ENCODE measurements around the gene FNDC3B.

The FNDC3B gene

DNA sequence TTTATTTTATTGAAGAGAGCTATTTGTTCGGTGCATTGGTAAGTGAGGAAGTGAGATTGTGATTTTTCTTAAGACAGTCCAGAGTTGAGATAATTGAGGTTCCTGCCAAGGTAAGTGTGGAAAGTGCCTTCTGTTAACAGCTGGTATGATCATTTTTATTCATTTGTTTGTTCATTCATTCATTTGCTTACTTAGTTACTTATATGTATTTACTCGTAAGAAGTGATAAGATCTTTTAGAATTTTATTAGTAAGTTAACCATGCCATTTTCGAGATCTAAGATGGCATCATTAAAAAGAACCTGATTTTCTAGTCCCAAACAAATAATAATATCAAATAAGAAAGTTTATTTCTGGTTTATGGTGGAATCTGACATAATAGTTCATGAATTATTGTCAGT lies 258.9 kb downstream of the FNDC3B start:
- no peak for DNase-seq (ENCODE audit: low read depth)
- H3K4me3 ChIP-seq (ENCODE audit: low read depth, low read length) = no peak overlapping the region
- TF ChIP-seq, protein P1, sequence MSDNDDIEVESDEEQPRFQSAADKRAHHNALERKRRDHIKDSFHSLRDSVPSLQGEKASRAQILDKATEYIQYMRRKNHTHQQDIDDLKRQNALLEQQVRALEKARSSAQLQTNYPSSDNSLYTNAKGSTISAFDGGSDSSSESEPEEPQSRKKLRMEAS (IDR thresholded peaks at IDR 0.05; ENCODE audit: low read depth, low read length) = no peak

DNA sequence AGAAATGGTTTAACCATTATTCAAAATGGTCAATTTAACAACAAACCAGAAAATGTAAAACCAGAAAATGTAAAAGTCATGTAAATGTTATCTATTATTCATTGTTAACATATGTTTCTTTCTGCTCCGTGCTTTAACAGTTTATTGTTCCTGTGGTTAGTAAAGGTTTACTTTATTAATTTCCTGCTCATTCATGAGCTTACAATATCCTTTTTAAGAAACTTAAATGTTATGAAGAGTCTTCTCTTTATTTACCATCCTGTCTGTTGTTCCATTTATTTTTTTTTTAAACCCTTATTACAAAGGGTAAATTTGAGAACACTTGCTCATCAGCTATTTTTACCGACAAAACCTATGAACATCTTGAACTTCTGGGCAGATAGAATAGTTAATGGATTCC lies 260.8 kb downstream of the FNDC3B start:
- TF ChIP-seq, protein P1 (IDR thresholded peaks at IDR 0.05; ENCODE audit: low read depth, low read length) = no peak
- TF ChIP-seq, protein P2, sequence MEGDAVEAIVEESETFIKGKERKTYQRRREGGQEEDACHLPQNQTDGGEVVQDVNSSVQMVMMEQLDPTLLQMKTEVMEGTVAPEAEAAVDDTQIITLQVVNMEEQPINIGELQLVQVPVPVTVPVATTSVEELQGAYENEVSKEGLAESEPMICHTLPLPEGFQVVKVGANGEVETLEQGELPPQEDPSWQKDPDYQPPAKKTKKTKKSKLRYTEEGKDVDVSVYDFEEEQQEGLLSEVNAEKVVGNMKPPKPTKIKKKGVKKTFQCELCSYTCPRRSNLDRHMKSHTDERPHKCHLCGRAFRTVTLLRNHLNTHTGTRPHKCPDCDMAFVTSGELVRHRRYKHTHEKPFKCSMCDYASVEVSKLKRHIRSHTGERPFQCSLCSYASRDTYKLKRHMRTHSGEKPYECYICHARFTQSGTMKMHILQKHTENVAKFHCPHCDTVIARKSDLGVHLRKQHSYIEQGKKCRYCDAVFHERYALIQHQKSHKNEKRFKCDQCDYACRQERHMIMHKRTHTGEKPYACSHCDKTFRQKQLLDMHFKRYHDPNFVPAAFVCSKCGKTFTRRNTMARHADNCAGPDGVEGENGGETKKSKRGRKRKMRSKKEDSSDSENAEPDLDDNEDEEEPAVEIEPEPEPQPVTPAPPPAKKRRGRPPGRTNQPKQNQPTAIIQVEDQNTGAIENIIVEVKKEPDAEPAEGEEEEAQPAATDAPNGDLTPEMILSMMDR (IDR thresholded peaks at IDR 0.05; ENCODE audit: low read depth, low read length) = no peak
- TF ChIP-seq MYC (IDR thresholded peaks at IDR 0.05; ENCODE audit: low read depth, low read length) = no peak
- TF ChIP-seq POLR2A (IDR thresholded peaks at IDR 0.05; ENCODE audit: extremely low read depth, insufficient read length) = no peak
- H3K4me3 ChIP-seq (ENCODE audit: low read depth, low read length) = no peak overlapping the region
- DNase-seq (ENCODE audit: low read depth) = no peak

DNA sequence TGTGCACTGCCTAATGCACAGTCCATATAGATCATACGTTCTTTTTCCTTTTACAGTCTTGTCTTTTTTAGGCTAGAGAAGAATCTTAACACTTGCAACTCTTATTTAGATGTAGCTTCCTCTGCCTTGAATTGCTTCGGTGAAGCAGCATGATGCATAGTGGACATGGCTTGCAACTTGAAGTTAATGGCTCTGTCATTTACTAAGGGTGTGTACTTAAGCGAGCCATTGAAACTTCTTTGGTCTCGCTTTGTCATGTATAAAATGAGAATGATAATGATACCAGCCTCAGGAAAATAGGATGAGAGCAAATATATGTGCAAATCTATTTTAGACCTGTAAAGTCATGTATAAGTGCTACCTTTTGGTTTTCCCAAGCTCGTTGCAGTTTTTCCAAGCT lies 261.5 kb downstream of the FNDC3B start:
- TF ChIP-seq, protein P2 (IDR thresholded peaks at IDR 0.05; ENCODE audit: low read depth, low read length) = no peak
- no peak for TF ChIP-seq MYC (IDR thresholded peaks at IDR 0.05; ENCODE audit: low read depth, low read length)
- no peak for TF ChIP-seq POLR2A (IDR thresholded peaks at IDR 0.05; ENCODE audit: extremely low read depth, insufficient read length)
- TF ChIP-seq, protein P1 (IDR thresholded peaks at IDR 0.05; ENCODE audit: low read depth, low read length) = no peak
- H3K4me3 ChIP-seq (ENCODE audit: low read depth, low read length) = no peak overlapping the region
- DNase-seq (ENCODE audit: low read depth) = no peak

DNA sequence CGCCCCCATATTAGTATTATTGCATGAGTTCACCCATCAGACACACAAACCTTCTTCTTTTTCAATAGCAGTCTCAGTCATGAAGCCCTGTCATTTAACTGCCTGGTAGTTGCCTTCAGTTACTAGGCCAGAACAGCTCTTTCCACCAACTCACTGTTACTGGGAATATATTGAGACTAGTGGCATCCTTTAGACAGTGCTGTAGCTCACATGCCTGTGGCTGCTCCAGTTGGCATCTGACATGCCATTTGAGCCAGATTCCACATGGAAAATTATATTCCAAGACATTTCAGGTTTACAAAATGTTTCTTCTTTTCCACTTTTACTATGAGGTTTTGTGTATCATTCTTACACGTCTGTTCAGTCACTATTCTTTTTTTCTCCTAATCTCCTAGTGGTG lies 262.8 kb downstream of the FNDC3B start:
- TF ChIP-seq POLR2A (IDR thresholded peaks at IDR 0.05; ENCODE audit: extremely low read depth, insufficient read length) = no peak
- TF ChIP-seq, protein P1 (IDR thresholded peaks at IDR 0.05; ENCODE audit: low read depth, low read length) = no peak
- no peak for TF ChIP-seq MYC (IDR thresholded peaks at IDR 0.05; ENCODE audit: low read depth, low read length)
- TF ChIP-seq, protein P2 (IDR thresholded peaks at IDR 0.05; ENCODE audit: low read depth, low read length) = no peak
- H3K4me3 ChIP-seq (ENCODE audit: low read depth, low read length) = no peak overlapping the region
- DNase-seq (ENCODE audit: low read depth) = no peak

DNA sequence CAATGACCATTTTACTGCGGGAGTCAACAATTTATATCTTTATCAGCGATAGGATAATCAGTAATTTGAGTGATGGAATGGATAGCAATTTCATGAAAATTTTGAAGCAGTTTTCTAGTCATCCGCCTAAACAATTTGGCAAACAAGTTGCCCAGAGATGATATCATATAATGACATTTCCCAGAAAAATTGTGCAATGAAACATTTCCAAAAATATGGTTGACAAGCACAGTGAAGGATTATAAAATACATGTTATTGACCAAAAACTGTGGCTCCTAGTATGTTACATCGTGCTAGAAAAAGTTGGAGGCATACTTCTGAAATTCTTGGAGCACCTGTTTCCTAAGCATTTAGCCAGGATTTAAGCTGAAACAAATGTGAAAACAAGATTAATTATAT lies 263.8 kb downstream of the FNDC3B start:
- H3K4me3 ChIP-seq (ENCODE audit: low read depth, low read length) = no peak overlapping the region
- no peak for DNase-seq (ENCODE audit: low read depth)
- TF ChIP-seq, protein P1 (IDR thresholded peaks at IDR 0.05; ENCODE audit: low read depth, low read length) = no peak
- TF ChIP-seq, protein P2 (IDR thresholded peaks at IDR 0.05; ENCODE audit: low read depth, low read length) = no peak
- TF ChIP-seq MYC (IDR thresholded peaks at IDR 0.05; ENCODE audit: low read depth, low read length) (no peak), POLR2A (IDR thresholded peaks at IDR 0.05; ENCODE audit: extremely low read depth, insufficient read length) (no peak)

DNA sequence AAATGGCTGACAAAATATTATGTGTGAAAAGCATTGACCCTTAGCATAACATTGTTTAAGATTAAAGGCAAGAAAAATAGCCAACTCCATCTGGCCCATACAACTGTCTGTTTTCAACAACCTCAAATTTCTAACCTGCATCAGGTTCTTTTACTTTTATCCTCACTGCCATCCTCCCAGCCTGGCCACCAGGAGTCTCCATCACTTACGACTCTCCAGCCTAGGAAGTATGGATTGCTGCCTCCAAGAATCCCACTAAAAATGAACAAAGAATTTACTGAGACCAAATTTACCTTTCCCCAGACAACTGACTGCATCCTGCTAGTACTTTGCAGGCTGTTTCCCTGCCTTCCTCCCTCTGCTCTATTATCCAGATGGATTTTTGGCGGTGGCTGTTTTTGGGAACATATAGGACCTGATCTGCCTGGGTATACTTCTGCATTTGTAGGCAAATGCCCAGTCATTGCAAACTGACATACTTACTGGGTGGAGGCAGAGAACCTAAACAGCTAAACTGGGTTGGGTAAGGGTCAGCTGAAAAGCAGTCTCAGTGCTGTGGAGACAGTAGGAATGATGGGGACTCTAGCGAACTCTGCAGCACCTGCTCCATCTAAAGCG lies 264.7 kb downstream of the FNDC3B start:
- DNase-seq (ENCODE audit: low read depth) = no peak
- TF ChIP-seq POLR2A (IDR thresholded peaks at IDR 0.05; ENCODE audit: extremely low read depth, insufficient read length) = no peak
- TF ChIP-seq, protein P2 (IDR thresholded peaks at IDR 0.05; ENCODE audit: low read depth, low read length) = no peak
- TF ChIP-seq MYC (IDR thresholded peaks at IDR 0.05; ENCODE audit: low read depth, low read length) = no peak
- TF ChIP-seq, protein P1 (IDR thresholded peaks at IDR 0.05; ENCODE audit: low read depth, low read length) = no peak
- H3K4me3 ChIP-seq (ENCODE audit: low read depth, low read length) = no peak overlapping the region
